Neural progenitor cell (in vitro differentiated cells): ENCODE data around the gene MTFR1L. TPM values are rescaled to one million over a fixed set of nuclear protein-coding genes. Genes with fewer than 3 reads are reported as not detected.

Source experiments
- DNase-seq: peaks from one replicate; pipeline ENCODE4 v3.0.0-alpha.2; 2016; ENCODE audit warnings: low spot score
- H2AFZ ChIP-seq: fragments of 200-600 bp; sonication (generic); replicated peaks from 2 replicates; pipeline ENCODE4 v1.6.1; 2016; ENCODE audit warnings: antibody characterized with exemption
- H3F3A ChIP-seq: fragments of 200-600 bp; sonication (generic); 2 replicates; pipeline ENCODE4 v1.6.1; 2016; ENCODE audit warnings: antibody characterized with exemption, low read depth
- H3K27ac ChIP-seq: fragments of 200-600 bp; sonication (generic); 2 replicates; pipeline ENCODE4 v1.5.1; 2016; ENCODE audit warnings: mild to moderate bottlenecking
- H3K27me3 ChIP-seq: fragments of 200-600 bp; sonication (generic); 2 replicates; pipeline ENCODE4 v1.6.1; 2016; ENCODE audit warnings: mild to moderate bottlenecking, moderate library complexity
- H3K36me3 ChIP-seq: fragments of 200-600 bp; sonication (generic); 2 replicates; pipeline ENCODE4 v1.5.1; 2016
- H3K4me1 ChIP-seq: fragments of 200-600 bp; sonication (generic); 2 replicates; pipeline ENCODE4 v1.6.1; 2016; ENCODE audit warnings: mixed run types
- H3K4me2 ChIP-seq: fragments of 200-600 bp; sonication (generic); 2 replicates; pipeline ENCODE4 v1.6.1; 2016
- H3K4me3 ChIP-seq: fragments of 200-600 bp; sonication (generic); 2 replicates; pipeline ENCODE4 v1.5.1; 2016
- H3K79me2 ChIP-seq: fragments of 200-600 bp; sonication (generic); 2 replicates; pipeline ENCODE4 v1.6.1; 2016; ENCODE audit warnings: low read depth
- H3K9ac ChIP-seq: fragments of 200-600 bp; sonication (generic); 2 replicates; pipeline ENCODE4 v1.6.1; 2016
- H3K9me3 ChIP-seq: fragments of 200-600 bp; sonication (generic); 2 replicates; pipeline ENCODE4 v1.5.1; 2016; ENCODE audit warnings: low read depth
- H4K20me1 ChIP-seq: fragments of 200-600 bp; sonication (generic); 2 replicates; pipeline ENCODE4 v1.6.1; 2016; ENCODE audit warnings: low read depth
- H3K27ac Mint-ChIP-seq: 3 replicates; pipeline ENCODE4 v1.8.0; 2021; ENCODE audit warnings: mixed read lengths
- H3K27me3 Mint-ChIP-seq: 2 replicates; pipeline ENCODE4 v1.8.0; 2022; ENCODE audit warnings: low read depth, mild to moderate bottlenecking, inconsistent platforms, moderate library complexity, mixed read lengths; ENCODE audit not compliant: insufficient read depth
- H3K36me3 Mint-ChIP-seq: 3 replicates; pipeline ENCODE4 v1.8.0; 2021; ENCODE audit warnings: mixed read lengths
- H3K4me1 Mint-ChIP-seq: 3 replicates; pipeline ENCODE4 v1.8.0; 2021; ENCODE audit warnings: mixed read lengths
- H3K4me3 Mint-ChIP-seq: 3 replicates; pipeline ENCODE4 v1.8.0; 2021; ENCODE audit warnings: mild to moderate bottlenecking, moderate library complexity, mixed read lengths
- H3K9me3 Mint-ChIP-seq: 3 replicates; pipeline ENCODE4 v1.8.0; 2020; ENCODE audit warnings: mixed read lengths
- CTCF ChIP-seq: fragments of 200-600 bp; sonication (generic); IDR thresholded peaks from 2 replicates; pipeline ENCODE4 v1.5.1; 2017; ENCODE audit warnings: antibody characterized with exemption, mild to moderate bottlenecking
- EZH2 ChIP-seq: fragments of 200-600 bp; sonication (generic); IDR thresholded peaks from 2 replicates; pipeline ENCODE4 v1.6.1; 2017; ENCODE audit warnings: antibody characterized with exemption, mild to moderate bottlenecking, moderate library complexity
- EZH2phosphoT487 ChIP-seq: fragments of 200-600 bp; sonication (generic); IDR thresholded peaks from 2 replicates; pipeline ENCODE4 v1.6.1; 2017; ENCODE audit warnings: antibody characterized with exemption
- total RNA-seq: library from RNA; depleted of rRNA; stranded (reverse); fragments of >200 nt; gene quantifications from 2 replicates; pipeline ENCODE4 v1.2.3, GENCODE V29; 2015; ENCODE audit warnings: low replicate concordance

MTFR1L gene
- total RNA-seq, 1 donor from 2014 or later = 20.7 TPM

GRCh38 chr1:25774206-25774803, 45.4 kb upstream of the MTFR1L start:
- DNase-seq = no peak
- H3K36me3 Mint-ChIP-seq = no peaks in the 10 kb centered on the region
- Histone ChIP-seq H3K9ac (no peak overlapping the region), H2AFZ (no peak overlapping the region), H3F3A (peaks cover 24% of the 10 kb centered on the region), H3K36me3 (no peaks in the 10 kb centered on the region), H3K27ac (no peak overlapping the region), H3K4me3 (no peak overlapping the region), H3K9me3 (no peaks in the 10 kb centered on the region), H3K4me1 (peaks cover 42% of the 10 kb centered on the region), H4K20me1 (no peaks in the 10 kb centered on the region), H3K4me2 (no peak overlapping the region), H3K27me3 (no peaks in the 10 kb centered on the region), H3K79me2 (no peaks in the 10 kb centered on the region)
- H3K27ac Mint-ChIP-seq = no peak overlapping the region
- TF ChIP-seq CTCF = no peak
- TF ChIP-seq EZH2 = no peak
- TF ChIP-seq EZH2phosphoT487 = no peak
- peaks cover 60% of the 10 kb centered on the region for H3K4me1 Mint-ChIP-seq
- no peaks in the 10 kb centered on the region for H3K9me3 Mint-ChIP-seq
- H3K27me3 Mint-ChIP-seq = peaks cover 11% of the 10 kb centered on the region
- H3K4me3 Mint-ChIP-seq = no peak overlapping the region

DNA sequence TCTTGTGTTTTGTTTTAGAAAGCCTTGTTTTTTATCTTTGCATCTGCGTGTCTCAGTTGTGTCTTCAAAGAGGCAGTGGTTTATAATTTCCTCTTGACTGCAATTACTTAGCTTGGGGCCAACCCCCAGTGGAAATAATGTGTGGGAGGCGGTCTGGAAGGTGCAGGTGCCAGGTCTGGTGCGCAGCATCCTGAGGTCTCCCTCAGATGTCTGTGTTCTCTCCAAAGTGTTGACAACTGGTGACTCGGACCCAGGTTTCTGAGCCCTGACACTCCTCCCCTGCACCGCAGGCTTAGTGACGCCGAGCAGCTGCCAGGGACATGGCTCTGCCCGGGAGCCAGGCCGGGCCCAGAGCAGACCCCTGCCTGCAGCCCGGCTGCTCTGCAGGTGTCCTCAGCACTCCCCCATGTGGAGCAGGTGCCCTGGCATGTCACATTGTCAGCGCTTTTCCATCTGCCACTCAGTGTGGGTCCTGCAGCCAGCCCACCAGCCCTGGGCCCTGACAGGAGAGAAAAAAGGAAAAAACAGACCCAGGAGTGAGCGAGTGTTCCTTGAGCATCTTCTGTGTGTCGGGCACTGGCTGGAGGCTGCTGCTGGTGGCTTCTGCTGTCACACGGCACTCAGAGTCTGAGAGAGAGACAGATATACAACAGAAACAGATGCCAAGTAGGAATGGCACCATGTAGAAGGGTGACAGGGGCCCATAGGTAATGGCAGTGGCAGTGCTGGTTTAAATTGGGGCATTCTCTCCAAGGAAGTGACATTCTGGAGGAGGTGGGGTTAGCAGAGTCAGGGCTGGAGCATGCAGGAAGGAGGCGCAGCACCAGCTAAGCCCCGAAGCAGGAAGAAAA, 44.6 kb upstream of the MTFR1L start:
- Mint-ChIP-seq H3K27me3 (peaks cover 14% of the 10 kb centered on the region), H3K4me3 (peak overlapping the region; percentile 5), H3K36me3 (no peaks in the 10 kb centered on the region), H3K27ac (peak overlapping the region; percentile 69), H3K4me1 (peaks cover 65% of the 10 kb centered on the region), H3K9me3 (no peaks in the 10 kb centered on the region)
- Histone ChIP-seq H3K79me2 (no peaks in the 10 kb centered on the region), H3K4me2 (no peak overlapping the region), H2AFZ (no peak overlapping the region), H3K9me3 (no peaks in the 10 kb centered on the region), H3F3A (peaks cover 32% of the 10 kb centered on the region), H3K27ac (no peak overlapping the region), H3K4me1 (peaks cover 43% of the 10 kb centered on the region), H3K27me3 (no peaks in the 10 kb centered on the region), H3K4me3 (no peak overlapping the region), H3K9ac (no peak overlapping the region), H3K36me3 (no peaks in the 10 kb centered on the region), H4K20me1 (no peaks in the 10 kb centered on the region)
- DNase-seq = no peak
- TF ChIP-seq CTCF = no peak
- TF ChIP-seq EZH2 = no peak
- no peak for TF ChIP-seq EZH2phosphoT487

GRCh38 chr1:25779388-25779787, 40.4 kb upstream of the MTFR1L start:
- no peak for TF ChIP-seq EZH2
- no peak for TF ChIP-seq EZH2phosphoT487
- no peak for TF ChIP-seq CTCF
- Histone ChIP-seq H3K9me3 (no peaks in the 10 kb centered on the region), H4K20me1 (no peaks in the 10 kb centered on the region), H3K4me3 (no peak overlapping the region), H3K4me2 (no peak overlapping the region), H3K27ac (no peak overlapping the region), H3K36me3 (no peaks in the 10 kb centered on the region), H2AFZ (no peak overlapping the region), H3K4me1 (peaks cover 28% of the 10 kb centered on the region), H3K79me2 (no peaks in the 10 kb centered on the region), H3K27me3 (no peaks in the 10 kb centered on the region), H3F3A (peaks cover 28% of the 10 kb centered on the region), H3K9ac (no peak overlapping the region)
- Mint-ChIP-seq H3K4me1 (peaks cover 46% of the 10 kb centered on the region), H3K27ac (no peak overlapping the region), H3K27me3 (peaks cover 21% of the 10 kb centered on the region), H3K36me3 (no peaks in the 10 kb centered on the region), H3K9me3 (no peaks in the 10 kb centered on the region), H3K4me3 (no peak overlapping the region)
- DNase-seq = no peak
